GM18502 (cell line): ENCODE data around the gene GTSE1.

Experiments used
- ATAC-seq: cut with Tn5 transposase; IDR thresholded peaks from one replicate; pipeline ENCODE4 v1.9.1; 2021; ENCODE audit warnings: mild to moderate bottlenecking; ENCODE audit not compliant: unreplicated experiment, poor library complexity

The GTSE1 gene

DNA sequence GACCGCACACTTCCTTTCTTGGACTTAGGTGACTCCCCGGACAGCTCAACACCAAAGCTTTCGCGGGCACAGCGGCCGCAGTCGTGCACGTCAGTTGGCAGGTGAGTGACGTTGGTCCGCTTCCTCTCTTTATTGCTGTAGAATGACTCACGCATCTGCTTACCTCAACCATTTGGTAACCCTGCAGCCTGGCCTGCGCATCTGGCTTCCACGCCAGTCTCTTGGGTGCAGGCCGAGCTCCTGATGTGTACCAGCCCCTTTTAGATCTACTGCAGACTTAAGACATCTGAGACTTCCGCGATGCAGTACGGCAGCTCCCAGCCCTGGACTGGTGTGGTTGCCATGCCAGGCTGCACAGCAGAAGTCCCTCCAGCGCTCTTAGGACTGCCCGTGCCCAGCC is 26.5 kb downstream of the GTSE1 start:
- ATAC-seq: no peak

DNA sequence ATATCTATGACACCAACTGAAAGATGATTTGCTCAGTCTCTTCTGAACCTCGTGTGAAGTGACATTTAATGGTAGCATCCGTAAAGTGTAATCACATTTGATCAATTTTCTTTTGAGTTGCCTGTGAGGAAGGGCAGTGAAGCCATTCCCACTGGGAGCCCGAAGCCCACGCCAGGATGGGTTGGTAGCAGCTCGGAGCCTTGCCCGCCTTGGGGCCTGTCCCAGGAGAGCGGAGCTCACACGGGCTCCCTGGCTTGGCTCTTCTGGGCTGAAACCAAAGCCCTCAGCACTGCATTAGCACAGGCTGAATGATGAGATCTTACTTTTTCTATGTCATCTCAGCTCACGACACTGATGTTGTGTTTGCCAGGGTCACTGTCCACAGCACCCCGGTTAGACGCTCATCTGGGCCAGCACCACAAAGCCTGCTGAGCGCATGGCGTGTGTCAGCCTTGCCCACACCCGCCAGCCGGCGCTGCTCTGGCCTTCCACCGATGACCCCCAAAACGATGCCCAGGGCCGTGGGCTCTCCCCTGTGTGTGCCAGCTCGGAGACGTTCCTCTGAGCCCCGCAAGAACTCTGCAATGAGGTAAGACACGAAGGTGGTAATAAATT is 29.5 kb downstream of the GTSE1 start:
- no peak for ATAC-seq

DNA sequence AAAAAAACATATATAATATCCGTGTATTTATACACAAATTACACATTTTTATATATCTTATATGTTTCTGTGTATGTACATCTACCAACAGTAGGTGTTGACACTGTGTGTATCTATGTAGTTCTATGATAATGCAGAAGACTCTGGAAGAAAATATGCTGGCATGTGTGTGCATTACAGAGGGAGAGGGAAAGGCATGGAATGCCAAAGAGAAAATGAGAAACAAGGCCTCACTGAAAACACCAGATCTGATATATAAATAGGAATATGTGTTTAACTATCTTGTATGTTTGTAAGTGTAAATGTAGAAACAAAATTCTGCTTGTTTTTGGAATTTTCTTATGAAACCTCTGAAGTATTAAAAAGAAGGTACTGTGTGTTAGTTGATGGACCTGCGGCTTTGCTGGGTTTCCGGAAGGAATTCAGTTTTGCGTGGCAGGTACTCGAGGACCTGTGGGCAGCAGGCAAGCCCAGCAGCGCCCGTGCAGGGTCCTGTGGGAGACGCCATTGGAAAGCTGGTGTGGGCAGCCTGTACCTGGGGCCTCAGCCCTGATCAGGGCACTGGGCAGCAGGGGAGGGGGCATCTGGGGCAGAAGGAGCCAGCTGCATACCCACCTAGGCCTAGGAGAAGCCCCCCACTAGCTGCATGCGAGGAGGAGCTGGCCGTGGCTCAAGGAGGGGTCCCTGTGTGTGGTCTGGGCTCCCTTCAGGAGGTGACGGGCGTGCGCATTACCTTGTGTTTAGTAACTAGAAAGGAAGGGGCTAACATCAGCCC is 31.2 kb downstream of the GTSE1 start:
- no peak for ATAC-seq

DNA sequence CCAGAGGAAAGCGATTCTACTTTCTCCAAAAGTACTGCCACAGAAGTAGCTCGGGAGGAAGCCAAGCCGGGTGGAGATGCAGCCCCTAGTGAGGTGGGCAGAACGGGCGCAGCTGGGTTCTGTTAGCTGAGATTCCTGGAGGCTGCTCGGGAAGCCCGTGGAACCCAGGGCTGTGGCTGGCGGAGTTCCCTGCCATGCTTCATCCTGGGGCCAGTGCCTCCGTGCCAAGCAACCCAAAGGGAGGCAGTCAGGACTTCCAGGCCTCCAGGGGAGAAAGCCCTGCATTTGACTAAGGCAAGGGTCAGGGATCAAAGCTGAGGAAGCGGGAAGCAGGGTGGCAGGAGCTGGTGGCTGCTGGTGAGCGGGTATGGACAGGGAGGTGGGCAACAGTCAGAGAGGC is 32.1 kb downstream of the GTSE1 start:
- no peak for ATAC-seq

DNA sequence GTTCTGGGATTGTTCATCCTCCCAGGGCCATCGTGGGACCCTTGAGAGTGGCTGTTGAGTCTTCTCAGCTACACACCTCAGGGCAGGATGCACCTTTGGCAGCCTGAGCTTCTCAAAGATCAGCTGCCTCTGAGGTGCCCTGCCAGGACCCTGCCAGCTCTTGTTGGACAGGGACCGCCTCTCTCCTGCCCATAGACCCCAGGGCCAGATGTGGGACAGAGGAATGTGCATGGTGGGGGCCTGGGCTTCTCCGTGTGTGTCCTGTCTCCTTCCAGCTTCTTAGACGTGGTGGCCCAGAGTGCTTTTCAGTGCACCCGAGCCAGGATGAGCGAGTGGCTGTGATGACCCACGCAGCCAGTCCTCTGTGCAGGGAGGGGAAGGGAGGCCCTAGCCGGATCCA is 32.9 kb downstream of the GTSE1 start:
- no peak for ATAC-seq

DNA sequence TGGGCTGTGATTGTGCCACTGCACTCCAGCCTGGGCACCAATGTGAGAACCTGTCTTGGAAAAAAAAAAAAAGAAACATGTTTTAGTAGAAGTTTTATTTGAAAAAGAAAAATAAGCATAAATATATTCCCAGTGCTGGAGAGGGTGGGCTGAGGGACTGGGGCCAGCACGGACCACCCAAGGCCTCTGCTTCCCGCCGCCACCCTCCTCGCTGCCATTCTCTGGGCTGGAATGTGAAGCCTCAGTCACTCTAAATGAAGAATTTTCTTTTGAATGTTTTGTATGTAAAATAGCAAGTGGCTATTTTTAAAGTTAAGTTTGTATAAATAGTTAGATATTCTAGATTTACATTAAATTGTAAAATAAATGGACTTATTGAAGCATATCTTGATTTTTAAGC is 33.8 kb downstream of the GTSE1 start:
- ATAC-seq: no peak

DNA sequence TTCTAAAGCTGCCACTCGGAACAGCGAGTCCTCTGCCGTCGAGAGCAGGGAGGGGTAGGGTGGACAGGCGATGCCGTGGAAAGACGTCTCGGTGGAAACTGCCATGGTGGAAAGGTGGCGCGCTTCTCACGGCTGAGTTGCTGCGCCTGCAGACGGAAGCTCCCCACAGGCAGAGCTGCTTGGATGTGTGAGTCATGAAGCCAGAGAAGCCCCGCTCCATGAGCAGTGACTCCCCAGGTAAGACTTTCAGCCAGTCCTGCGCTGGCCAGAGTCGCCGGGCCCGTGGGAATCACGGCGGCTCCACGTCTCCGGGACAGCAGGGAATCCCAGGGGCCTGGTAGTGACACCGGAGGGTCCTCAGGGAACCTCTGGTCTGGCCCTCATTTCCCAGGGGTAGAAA is 34.8 kb downstream of the GTSE1 start:
- no peak for ATAC-seq

DNA sequence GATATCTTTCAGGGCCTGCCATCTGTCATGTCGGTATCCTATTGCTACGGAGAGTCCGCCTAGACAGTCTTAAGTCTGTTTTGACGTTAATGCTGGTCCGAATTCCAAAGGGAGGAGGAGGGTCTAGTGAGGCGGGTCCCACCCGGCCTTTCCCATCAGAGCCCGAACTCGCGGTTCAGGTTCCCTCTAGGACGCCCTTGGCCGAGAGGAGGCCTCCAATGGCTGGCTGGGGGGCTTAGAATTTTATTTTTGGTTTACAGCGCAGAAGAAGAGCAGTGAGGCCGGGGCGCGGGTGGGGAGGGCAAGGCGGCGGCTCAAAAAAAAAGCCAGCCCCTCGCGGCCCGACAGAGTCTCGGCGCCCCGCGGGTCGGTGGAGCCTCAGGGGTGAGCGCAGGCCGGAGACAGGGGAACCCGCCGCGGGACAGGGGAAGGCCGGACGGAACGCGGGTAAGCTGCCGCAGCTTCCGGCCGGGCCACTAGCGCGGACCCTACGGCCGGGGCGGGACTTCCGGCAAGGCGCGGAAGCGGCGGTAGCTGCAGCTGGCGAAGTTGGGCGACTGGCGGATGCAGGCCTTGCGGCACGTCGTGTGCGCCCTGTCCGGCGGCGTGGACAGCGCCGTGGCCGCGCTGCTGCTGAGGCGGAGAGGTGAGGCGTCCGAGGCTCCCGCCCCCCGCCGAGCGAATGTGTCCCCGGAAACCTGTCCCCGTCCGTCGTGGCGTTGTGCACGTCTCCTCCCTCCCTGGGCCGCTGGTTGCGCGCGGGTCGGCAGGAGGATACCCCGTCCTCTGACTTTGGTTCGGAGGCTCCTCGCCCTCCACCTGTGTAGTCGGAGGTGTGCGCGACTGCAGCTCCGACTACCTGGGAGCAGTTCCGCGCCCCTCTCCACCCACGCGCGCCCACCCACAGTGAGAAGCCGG is 38.8 kb downstream of the GTSE1 start, which contains the start of gene TRMU:
Gene TRMU, plus strand, starts transcription at position 514 of the 918 bp plus-strand sequence. Its CDS starts 51 bp downstream, at position 565.
- ATAC-seq: peak; percentile 86

DNA sequence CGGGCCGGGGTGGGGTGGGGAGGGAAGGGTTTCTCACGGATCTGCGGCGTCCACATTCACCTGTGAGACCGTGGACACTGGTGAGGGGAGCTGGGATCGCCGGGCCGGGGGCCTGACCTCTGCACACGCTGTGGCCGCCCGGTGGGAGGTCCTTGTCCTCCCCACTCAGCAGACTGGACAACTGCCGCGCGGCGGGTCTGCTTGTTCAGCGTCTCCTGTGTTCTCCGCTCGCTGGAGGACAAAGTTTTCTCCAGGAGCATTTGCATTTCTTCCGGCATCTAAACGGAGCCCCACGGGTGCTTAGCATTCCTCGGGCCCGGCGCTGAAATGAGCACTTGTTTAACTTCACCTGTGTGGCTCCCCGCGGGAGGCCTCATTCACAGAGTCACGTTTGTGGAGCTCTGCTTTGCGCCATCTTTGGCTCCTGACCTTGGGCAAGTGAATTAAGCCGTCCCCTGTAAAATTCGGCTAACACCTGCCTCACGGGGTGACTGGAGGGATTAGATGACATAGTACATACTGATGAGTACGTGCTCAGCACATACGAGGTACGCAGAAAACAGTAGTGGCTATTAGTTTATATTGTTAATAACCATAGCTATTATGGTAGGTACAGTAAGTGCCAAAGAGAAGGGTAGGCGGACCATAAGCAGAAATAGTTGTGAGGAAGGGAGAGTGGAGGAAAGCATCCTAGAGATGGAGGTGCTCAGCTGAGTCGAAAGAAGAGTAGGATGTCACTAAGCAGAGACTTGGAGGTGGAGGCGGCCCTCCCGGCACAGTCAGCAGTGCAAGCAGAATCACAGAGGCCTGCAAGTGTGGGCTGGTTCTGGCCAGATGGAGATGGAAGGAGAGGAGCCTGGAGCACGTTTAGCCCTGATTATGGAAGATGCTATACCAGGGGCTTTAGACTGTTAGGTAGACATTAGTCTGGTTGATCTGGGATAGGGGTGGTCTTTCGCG is 39.7 kb downstream of the GTSE1 start:
- no peak for ATAC-seq

DNA sequence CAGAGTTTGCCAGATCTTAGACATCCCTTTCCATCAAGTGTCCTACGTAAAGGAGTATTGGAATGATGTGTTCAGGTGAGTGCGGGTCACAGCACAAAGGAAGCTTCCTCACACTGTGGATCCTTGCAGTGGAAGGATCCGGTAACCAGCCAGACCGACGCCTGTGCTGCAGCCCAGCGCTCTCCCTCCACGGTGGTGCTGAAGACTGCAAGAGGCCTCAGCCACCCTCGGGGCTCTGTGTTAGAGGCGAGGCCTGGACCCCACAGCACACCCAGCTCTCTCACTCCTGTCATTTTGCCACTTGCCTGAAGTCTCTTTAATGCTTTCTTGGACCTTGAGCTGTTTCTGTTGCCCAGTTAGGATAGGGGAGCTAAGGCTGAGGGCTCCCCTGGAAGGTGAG is 41.2 kb downstream of the GTSE1 start:
- no peak for ATAC-seq

DNA sequence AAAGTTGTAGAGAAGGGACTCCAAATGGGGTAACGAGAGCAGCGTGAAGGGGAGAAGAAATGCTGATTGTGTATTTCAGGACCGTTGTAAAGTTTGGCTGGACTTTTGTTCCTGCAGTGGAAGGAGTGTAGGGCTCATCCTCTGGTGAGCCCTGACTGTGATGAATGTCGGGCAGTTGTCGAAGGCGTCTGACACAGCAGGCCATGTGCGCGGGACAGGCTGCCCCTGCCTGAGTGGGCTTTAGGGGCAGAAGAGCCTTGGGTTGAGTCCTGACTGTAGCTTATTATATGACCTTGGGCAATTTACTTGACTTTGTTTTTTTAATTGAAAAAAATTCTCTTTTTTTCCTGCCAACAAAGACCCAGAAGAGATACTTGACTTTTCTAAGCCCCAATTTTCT is 42.0 kb downstream of the GTSE1 start:
- ATAC-seq: no peak

DNA sequence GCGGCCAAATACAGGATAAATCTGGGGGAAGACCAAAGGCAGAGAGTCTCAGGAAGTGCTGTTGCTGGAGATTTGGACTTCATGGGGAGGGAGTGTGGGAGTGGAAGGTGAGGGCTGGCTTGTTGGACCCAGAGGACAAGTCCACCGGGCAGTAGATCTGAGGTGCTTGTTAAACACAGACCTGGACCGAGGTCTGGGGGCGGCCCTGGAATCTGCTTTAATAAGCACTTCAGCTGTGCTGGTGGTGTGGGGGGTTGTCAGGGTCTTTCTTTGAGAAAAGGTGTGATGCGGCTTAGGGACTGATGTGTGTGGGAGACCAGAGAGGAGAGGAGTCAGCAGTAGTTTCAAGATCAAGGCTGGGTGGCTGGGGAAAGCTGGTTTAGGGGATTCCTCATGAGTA is 43.3 kb downstream of the GTSE1 start:
- ATAC-seq: no peak

DNA sequence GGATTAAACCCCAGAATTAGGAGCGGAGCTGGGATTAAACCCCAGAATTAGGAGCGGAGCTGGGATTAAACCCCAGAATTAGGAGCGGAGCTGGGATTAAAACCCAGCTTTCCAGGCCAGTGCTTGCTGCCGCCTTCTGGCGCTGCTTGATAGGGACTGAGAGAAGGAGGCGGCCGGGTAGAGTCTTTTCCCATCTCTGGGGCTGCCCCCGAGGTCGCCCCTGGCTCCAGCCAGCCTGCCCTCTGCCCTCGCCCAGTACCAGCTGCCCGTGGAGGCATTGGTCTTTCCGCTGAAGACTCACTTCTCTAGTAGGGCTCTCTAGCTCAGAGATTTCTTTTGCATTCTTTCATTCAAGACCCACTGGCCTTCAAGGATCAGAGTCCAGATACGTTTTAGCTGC is 44.0 kb downstream of the GTSE1 start:
- no peak for ATAC-seq

DNA sequence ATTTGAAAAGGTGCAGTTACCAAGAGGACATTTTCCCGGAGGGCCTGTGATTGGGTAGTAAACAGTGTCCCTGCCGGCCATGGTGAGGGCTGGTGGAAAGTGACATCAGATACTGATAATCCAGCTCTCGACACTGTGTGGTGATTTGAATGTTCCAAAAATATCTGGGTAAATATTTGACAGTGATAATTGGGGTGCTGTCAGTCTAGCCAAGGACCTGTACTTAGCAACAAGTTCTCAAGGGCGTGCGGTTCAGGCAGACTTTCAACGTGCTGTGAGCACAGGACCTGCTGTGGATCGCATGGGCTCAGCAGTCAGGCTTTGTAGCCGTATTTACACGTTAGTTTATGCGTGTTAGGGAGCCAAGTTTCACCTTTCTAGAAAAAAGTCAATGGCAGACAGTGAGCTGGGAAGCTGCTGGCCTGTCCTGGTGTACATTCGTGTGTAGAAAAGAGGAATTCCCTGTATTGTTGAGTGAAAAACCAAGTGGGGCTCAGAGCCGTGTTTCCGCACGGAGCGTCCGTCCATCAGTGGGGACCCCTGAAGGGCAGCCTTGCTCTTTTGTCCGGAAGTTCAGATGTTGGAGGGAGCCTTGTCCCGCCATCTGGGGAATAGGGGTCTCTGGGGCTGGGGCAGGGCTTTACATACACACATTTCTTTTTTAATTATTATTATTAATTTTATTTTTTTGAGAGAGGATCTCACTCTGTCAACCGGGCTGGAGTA is 50.2 kb downstream of the GTSE1 start:
- ATAC-seq: no peak

DNA sequence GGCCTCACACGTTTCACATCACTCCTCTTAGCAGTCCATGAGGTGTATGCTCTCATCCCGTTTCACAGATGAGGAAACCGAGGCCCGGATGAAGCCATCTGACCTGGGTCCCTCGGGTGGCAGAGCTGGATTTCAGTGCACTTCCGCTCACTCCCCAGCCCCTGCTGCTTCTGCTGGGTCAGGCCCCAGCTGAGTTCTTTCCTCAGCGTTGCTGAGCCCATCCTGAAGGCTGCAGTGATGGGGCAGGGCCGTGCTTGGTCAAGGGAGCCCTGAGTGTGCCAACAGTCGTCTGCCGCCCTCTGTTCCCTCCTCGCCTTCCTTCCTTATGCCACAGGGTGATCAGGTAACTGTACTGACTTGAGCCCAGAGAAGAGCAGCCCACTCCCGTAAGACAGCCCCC is 51.0 kb downstream of the GTSE1 start:
- no peak for ATAC-seq

DNA sequence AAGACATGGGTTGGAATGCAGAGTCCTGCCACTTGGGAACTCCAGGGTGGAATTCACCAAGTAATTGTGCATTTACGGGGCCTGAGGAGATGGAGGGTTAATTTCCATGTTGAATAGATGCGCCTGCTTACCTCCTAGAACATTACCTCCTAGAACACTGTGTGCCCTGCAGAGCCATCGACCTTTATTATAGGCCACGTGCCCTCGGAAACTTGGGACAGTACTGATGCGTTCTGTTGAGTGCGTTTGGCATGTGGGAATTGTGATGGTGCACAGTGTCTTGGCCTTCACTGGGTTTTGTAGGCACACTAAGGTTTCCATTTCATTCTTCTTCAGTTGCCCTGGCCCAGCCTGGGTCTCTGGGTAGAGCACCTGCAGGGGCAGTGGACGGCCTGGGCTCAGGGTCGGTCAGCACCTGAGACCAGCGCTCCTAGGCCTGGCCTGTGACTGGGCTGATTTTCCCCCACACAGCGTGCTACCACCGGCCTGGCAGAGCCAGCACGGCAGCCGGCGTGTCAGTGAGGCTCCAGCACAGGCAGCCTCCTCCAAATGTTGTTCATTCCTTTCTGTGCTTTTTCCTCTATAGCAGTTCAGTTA is 51.5 kb downstream of the GTSE1 start:
- no peak for ATAC-seq

DNA sequence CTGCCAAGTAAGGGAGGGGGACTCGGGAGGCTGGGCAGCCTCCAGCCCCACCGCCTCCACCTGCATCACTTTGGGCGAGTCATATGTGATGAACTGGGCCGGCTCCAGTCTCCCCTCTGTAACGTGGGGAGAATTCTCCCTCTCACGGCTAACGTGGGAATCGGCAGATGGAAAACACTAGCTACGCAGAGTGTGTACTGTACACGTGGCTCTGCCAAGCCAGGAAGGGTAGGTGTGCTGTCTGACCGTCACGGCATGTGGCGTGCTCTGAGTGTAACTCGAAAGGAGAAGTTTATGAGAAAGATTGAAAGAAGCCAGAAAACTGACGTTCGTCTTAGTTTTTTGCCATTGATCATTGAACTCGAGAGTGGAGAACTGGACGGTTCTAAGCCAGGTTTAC is 52.6 kb downstream of the GTSE1 start:
- ATAC-seq: no peak

DNA sequence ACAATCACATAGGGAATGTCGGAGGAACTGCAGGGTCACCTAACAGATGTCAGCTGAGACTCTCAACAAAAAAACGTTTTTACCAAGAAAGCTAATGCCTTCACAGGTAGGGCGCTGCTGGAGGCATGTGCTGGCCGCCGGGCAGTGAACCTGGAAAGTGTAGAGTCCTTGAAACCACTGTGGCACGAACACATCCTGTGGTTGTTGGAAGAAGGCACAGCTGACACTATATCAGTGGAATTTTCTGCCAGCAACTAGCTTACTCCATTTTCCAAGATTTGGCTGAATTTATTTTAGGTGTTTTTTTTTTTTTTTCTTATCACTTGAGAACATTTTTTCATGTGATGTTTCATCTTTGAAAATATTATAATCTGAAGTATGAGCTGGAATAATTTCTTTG is 53.0 kb downstream of the GTSE1 start:
- ATAC-seq: no peak

DNA sequence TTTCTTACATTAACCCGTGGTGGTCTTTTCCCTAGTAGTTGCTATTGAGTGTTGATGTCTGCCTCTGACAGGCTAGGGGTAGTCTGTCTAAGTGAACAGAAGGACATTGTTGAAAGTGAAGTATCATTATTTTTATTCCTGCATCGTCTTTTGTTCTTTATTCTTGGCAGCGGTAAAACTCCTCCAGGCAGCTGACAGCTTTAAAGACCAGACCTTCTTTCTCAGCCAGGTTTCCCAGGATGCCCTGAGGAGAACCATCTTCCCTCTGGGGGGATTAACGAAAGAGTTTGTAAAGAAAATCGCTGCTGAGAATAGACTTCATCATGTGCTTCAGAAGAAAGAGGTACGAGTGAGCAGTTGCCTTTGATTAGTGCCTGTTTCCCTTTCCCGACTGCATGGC is 53.5 kb downstream of the GTSE1 start:
- ATAC-seq: no peak
